ENCODE data around the gene TMEM176B.

Gene TMEM176B

GRCh38 chr7:150799741-150800580 lies at the start of gene TMEM176B:
Gene TMEM176B, minus strand, starts transcription at chr7:150800364. Its CDS starts 3,795 bp downstream, at chr7:150796569.
- no peak for DNase-seq

GRCh38 chr7:150849204-150849775 lies 49.1 kb upstream of the TMEM176B start:
- no peak for DNase-seq

- no peak for DNase-seq
Measured at GRCh38 chr7:150848561-150849115, 48.5 kb upstream of the TMEM176B start.

GRCh38 chr7:150848111-150848510 lies 47.9 kb upstream of the TMEM176B start:
- no peak for DNase-seq

- DNase-seq = no peak
Measured at GRCh38 chr7:150847536-150847935, 47.4 kb upstream of the TMEM176B start.

GRCh38 chr7:150846291-150847115 lies 46.3 kb upstream of the TMEM176B start:
- no peak for DNase-seq

- no peak for DNase-seq
Measured at GRCh38 chr7:150845421-150845861, 45.3 kb upstream of the TMEM176B start.

GRCh38 chr7:150842716-150843115 lies 42.6 kb upstream of the TMEM176B start:
- no peak for DNase-seq

- DNase-seq = no peak
Measured at GRCh38 chr7:150842018-150842417, 41.9 kb upstream of the TMEM176B start.

GRCh38 chr7:150838965-150839650 lies 38.9 kb upstream of the TMEM176B start:
- DNase-seq = no peak

GRCh38 chr7:150835702-150836280 lies 35.6 kb upstream of the TMEM176B start:
- DNase-seq = no peak

- DNase-seq = no peak
Measured at GRCh38 chr7:150835019-150835418, 34.9 kb upstream of the TMEM176B start.

- no peak for DNase-seq
Measured at GRCh38 chr7:150831851-150832250, 31.7 kb upstream of the TMEM176B start.

- no peak for DNase-seq
Measured at GRCh38 chr7:150830937-150831336, 30.8 kb upstream of the TMEM176B start.

- no peak for DNase-seq
Measured at GRCh38 chr7:150829426-150829825, 29.3 kb upstream of the TMEM176B start.

GRCh38 chr7:150828384-150828783 lies 28.2 kb upstream of the TMEM176B start:
- DNase-seq = no peak

GRCh38 chr7:150826061-150826849 lies 26.1 kb upstream of the TMEM176B start:
- DNase-seq = no peak

GRCh38 chr7:150824379-150825177 lies 24.4 kb upstream of the TMEM176B start:
- no peak for DNase-seq

- DNase-seq = no peak
Measured at GRCh38 chr7:150823484-150824126, 23.4 kb upstream of the TMEM176B start.

GRCh38 chr7:150823043-150823442 lies 22.9 kb upstream of the TMEM176B start:
- no peak for DNase-seq
